Adrenal gland (tissue), 5 donors: Measurements from ENCODE around the gene KYAT1.
"Not testable (repeated sequence)": the region's sequence is repeated elsewhere in the genome, so short reads cannot be mapped to it uniquely, and the experiment has no call there.

Experiments used
- CTCF ChIP-seq, 6 experiments: fragments of 450-650 bp in 4 of 6; fragments of 200-600 bp in 2 of 6; sonication (generic) in 1 of 6; IDR thresholded peaks; 1 replicate in 5 of 6; 2 replicates in 1 of 6; pipeline versions ENCODE4 v1.5.1 to v1.8.0; 2016 to 2021; ENCODE audit warnings: antibody characterized with exemption in 6 of 6, mild to moderate bottlenecking in 2 of 6, moderate library complexity in 1 of 6
- POLR2A ChIP-seq, 2 donors: fragments of 450-650 bp; IDR thresholded peaks; one replicate each; pipeline ENCODE4 v1.6.1; 2017; ENCODE audit warnings: antibody characterized with exemption in 2 of 2, mild to moderate bottlenecking in 2 of 2, moderate library complexity in 1 of 2
- donor health status: DM: no; HTN: no; CAD: no.

DNA sequence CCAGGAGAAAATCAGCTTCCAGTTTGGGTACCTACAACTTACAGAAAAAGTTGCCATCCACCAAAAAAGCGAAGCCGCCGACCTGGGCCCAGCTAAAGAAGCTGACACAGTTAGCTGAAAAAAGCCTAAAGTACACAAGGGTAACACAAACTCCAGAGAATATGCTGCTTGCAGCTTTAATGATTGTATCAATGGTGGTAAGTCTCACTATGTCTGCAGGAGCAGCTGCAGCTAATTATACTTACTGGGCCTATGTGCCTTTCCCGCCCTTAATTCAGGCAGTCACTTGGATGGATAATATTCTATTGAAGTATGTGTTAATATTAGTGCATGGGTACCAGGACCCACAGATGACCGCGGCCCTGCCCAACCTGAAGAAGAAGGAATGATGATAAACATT, 27.3 kb downstream of the KYAT1 start:
- not testable (repeated sequence) for TF ChIP-seq CTCF, POLR2A (IDR thresholded peaks at IDR 0.05)
